ENCODE results near the gene RUNX3.

The RUNX3 gene

DNA sequence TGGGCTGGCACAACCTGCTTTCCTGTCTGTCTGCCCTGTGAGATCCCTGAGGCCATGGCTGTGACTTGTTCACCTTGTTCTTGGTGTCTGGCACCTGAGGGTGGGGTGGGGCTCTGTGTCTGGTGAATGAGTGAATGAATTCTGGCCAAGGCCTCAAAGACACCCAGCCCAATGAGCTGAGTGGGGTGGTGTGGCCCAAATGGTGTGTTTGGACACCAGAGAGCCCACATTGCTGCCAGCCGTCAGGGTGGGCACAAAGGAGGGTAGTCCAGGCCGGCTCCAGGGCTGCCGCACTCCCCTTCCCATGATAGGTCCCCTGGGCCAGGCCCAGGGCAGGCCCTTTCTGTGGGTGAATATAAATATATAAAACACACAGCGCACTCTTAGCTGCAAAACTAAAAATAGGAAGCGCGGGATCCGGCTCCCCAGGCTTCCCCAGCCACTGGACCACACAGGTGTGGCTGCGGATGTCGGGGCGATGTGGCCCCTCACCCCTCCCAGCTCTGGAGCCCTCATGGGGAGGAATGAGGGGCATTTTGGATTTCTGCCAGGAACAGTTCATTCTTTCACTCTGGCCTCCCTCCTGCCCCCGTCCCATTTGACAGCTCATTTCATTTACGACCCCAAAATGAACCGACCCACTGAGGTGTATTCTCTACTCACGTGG lies 33.3 kb downstream of the RUNX3 start:
- no peak overlapping the region for H3K9ac ChIP-seq (ENCODE audit: low read length)
- no peaks in the 10 kb centered on the region for H3K36me3 ChIP-seq (replicated peaks; ENCODE audit: insufficient read depth, low read length)
- no peaks in the 10 kb centered on the region for H3F3A ChIP-seq (ENCODE audit: insufficient read depth, low read length)
- H3K27me3 ChIP-seq (replicated peaks; ENCODE audit: insufficient read depth, low read length) = no peaks in the 10 kb centered on the region
- no peaks in the 10 kb centered on the region for H3K79me2 ChIP-seq (ENCODE audit: low read length)
- no peak overlapping the region for H2AFZ ChIP-seq (ENCODE audit: low read length)
- H3K4me1 ChIP-seq (ENCODE audit: low read length) = no peaks in the 10 kb centered on the region
- H3K27ac ChIP-seq (ENCODE audit: low read length) = no peak overlapping the region
- DNase-seq = no peak
- TF ChIP-seq EZH2phosphoT487 (IDR thresholded peaks at IDR 0.05; ENCODE audit: low read length) = no peak
- no peak for TF ChIP-seq EZH2 (optimal IDR thresholded peaks at IDR 0.05; ENCODE audit: low read depth, low read length)
- TF ChIP-seq, protein P1, sequence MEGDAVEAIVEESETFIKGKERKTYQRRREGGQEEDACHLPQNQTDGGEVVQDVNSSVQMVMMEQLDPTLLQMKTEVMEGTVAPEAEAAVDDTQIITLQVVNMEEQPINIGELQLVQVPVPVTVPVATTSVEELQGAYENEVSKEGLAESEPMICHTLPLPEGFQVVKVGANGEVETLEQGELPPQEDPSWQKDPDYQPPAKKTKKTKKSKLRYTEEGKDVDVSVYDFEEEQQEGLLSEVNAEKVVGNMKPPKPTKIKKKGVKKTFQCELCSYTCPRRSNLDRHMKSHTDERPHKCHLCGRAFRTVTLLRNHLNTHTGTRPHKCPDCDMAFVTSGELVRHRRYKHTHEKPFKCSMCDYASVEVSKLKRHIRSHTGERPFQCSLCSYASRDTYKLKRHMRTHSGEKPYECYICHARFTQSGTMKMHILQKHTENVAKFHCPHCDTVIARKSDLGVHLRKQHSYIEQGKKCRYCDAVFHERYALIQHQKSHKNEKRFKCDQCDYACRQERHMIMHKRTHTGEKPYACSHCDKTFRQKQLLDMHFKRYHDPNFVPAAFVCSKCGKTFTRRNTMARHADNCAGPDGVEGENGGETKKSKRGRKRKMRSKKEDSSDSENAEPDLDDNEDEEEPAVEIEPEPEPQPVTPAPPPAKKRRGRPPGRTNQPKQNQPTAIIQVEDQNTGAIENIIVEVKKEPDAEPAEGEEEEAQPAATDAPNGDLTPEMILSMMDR (IDR thresholded peaks at IDR 0.05; ENCODE audit: low read length) = no peak
- no peak overlapping the region for H3K4me3 ChIP-seq (ENCODE audit: low read length)
- no peaks in the 10 kb centered on the region for H4K20me1 ChIP-seq (ENCODE audit: insufficient read depth, low read length)
- H3K4me2 ChIP-seq (ENCODE audit: low read depth, low read length) = no peak overlapping the region
- no peaks in the 10 kb centered on the region for H3K9me2 ChIP-seq (replicated peaks; ENCODE audit: insufficient read depth, low read length)
- no peaks in the 10 kb centered on the region for H3K9me3 ChIP-seq (replicated peaks; ENCODE audit: insufficient read depth, low read length)

- H3K9me3 ChIP-seq (replicated peaks; ENCODE audit: insufficient read depth, low read length) = no peaks in the 10 kb centered on the region
- H3K4me3 ChIP-seq (ENCODE audit: low read length) = no peak overlapping the region
Measured at GRCh38 chr1:24896176-24896575, 33.9 kb downstream of the RUNX3 start.

DNA sequence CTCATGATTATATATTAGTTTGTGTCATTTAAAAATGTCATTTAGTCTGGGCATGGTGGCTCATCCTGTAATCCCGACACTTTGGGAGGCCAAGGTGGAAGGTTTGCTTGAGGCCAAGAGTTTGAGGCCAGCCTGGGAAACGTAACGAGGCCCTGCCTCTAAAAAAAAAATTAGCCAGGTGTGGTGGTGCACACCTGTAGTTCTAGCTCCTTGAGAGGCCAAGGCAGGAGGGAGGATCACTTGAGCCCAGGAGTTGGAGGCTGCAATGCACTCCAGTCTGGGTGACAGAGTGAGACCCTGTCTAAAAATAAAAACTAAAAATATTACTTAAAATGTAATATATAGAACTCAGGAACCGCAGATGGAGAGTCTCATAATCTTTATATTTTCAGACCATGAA lies 34.6 kb downstream of the RUNX3 start:
- Histone ChIP-seq H4K20me1 (ENCODE audit: insufficient read depth, low read length) (no peaks in the 10 kb centered on the region), H3K4me1 (ENCODE audit: low read length) (no peaks in the 10 kb centered on the region), H3K79me2 (ENCODE audit: low read length) (no peaks in the 10 kb centered on the region), H3K9me2 (replicated peaks; ENCODE audit: insufficient read depth, low read length) (no peaks in the 10 kb centered on the region), H3K36me3 (replicated peaks; ENCODE audit: insufficient read depth, low read length) (no peaks in the 10 kb centered on the region), H3F3A (ENCODE audit: insufficient read depth, low read length) (no peaks in the 10 kb centered on the region), H3K27me3 (replicated peaks; ENCODE audit: insufficient read depth, low read length) (no peaks in the 10 kb centered on the region), H3K9me3 (replicated peaks; ENCODE audit: insufficient read depth, low read length) (no peaks in the 10 kb centered on the region), H3K4me2 (ENCODE audit: low read depth, low read length) (no peak overlapping the region), H3K4me3 (ENCODE audit: low read length) (no peak overlapping the region), H3K9ac (ENCODE audit: low read length) (no peak overlapping the region), H2AFZ (ENCODE audit: low read length) (no peak overlapping the region), H3K27ac (ENCODE audit: low read length) (no peak overlapping the region)
- DNase-seq = no peak
- TF ChIP-seq EZH2phosphoT487 (IDR thresholded peaks at IDR 0.05; ENCODE audit: low read length) (no peak), EZH2 (optimal IDR thresholded peaks at IDR 0.05; ENCODE audit: low read depth, low read length) (no peak)
- TF ChIP-seq, protein P1 (IDR thresholded peaks at IDR 0.05; ENCODE audit: low read length) = no peak

More at GRCh38 chr1:24896176-24896575, 33.9 kb downstream of the RUNX3 start:
- Histone ChIP-seq H3F3A (ENCODE audit: insufficient read depth, low read length) (no peaks in the 10 kb centered on the region), H3K9ac (ENCODE audit: low read length) (no peak overlapping the region), H4K20me1 (ENCODE audit: insufficient read depth, low read length) (no peaks in the 10 kb centered on the region), H3K36me3 (replicated peaks; ENCODE audit: insufficient read depth, low read length) (no peaks in the 10 kb centered on the region), H3K9me2 (replicated peaks; ENCODE audit: insufficient read depth, low read length) (no peaks in the 10 kb centered on the region), H2AFZ (ENCODE audit: low read length) (no peak overlapping the region), H3K79me2 (ENCODE audit: low read length) (no peaks in the 10 kb centered on the region), H3K27ac (ENCODE audit: low read length) (no peak overlapping the region), H3K4me1 (ENCODE audit: low read length) (no peaks in the 10 kb centered on the region), H3K27me3 (replicated peaks; ENCODE audit: insufficient read depth, low read length) (no peaks in the 10 kb centered on the region), H3K4me2 (ENCODE audit: low read depth, low read length) (no peak overlapping the region)
- TF ChIP-seq, protein P1 (IDR thresholded peaks at IDR 0.05; ENCODE audit: low read length) = no peak
- TF ChIP-seq EZH2phosphoT487 (IDR thresholded peaks at IDR 0.05; ENCODE audit: low read length) = no peak
- no peak for TF ChIP-seq EZH2 (optimal IDR thresholded peaks at IDR 0.05; ENCODE audit: low read depth, low read length)
- DNase-seq = no peak
